ENCODE data around the gene SESN1.
A peak's percentile ranks its signal among the peaks of the same experiment; 100 is the strongest.
"Not testable (repeated sequence)": the region's sequence is repeated elsewhere in the genome, so short reads cannot be mapped to it uniquely, and the experiment has no call there.

SESN1 gene

DNA sequence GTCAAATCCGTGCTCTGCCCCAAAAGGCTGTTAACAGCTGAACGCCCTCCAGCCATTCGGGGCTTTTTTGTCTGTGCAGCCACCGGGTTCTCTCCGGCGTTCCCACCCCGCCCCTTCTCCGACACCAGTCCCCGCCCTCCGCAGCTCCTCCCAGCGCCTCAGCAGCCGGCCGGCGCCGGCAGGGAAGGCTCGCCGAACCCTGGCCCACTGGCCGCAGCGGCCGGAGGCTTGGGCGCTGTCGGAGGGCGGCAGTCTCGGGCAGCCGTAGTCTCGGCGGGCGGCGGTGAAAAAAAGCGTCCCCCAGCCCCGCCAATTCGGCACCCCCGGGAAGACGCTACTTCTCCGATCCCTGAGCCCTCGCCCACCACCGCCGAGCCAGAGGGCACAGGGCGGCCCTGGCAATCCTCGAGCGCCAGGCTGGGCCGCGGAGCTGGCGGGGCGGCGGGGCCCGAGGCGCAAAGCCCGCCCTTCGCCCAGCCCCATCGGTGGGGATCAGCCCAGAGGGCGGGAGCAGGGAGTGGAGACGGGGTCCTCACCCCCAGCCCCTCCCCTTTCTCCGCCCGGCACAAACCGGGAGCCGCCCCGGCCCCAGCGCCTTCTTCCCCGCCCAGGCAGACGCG, at the start of gene SESN1:
SESN1 (minus strand) TSS at position 431 of the 620 bp plus-strand sequence. CDS start 773 bp downstream, outside the sequence.
- DNase-seq, result peak; percentile 80

DNA sequence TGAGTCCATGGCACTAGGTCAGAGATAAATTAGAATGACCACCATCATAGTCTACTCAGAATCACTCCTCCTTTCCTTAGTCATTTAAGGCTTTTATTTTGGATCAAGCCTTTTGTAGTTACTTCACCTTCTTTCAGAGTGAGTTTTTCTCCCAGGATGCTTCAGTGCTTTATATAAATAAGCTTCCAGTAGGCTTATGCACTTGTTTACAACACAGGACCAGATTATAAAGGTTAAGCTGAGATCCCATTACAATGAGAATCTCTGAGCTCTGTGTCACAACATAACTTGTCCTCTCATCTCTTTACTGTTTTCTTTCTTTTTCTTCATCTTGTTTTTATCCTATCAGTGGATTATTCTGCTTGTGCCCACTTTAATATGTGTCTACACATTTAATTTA, 48.5 kb upstream of the SESN1 start:
- no peak for DNase-seq

DNA sequence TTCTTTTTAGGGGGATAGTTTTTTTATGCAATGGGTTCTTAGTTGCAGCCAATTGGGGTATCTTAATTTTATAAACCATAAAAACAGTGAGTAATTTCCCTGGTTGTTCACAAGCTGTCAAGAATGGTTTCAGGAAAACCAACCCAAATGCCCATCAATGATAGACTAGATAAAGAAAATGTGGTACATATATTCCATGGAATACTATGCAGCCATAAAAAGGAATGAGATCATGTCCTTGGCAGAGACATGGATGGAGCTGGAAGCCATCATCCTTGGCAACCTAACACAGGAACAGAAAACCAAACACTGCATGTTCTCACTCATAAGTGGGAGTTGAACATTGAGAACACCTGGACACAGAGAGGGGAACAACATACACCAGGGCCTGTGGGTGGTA, 47.4 kb upstream of the SESN1 start:
- DNase-seq, result not testable (repeated sequence)

DNA sequence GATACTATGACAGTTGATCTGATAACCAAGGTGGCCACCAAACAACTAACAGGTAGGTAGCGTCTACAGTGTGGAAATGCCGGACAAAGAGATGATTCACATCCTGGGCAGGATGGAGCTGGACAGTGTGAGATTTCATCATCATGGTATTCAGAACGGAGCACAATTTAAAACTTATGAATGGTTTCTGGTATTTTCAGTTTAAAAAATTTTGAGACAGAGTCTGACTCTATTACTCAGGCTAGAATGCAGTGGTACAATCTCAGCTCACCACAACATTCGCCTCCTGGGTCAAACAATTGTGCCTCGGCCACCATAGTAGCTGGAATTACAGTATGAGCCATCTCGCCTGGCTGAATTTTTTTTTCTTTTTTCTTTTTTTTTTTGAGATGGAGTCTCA, 44.5 kb upstream of the SESN1 start:
- DNase-seq, result no peak

DNA sequence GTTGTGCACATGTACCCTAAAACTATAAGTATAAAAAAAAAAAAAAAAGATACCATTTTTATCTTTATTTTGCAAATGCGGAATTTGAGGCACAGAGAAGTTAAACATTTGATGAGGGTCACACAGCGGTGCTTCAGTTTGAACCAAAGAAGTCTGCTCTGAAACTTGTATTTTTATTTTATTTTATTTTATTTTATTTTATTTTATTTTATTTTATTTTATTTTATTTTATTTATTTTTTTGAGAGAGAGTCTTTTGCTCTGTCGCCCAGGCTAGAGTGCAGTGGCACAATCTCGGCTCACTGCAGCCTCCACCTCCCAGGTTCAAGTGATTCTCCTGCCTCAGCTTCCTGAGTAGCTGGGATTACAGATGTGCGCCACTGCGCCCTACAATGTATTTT, 41.9 kb upstream of the SESN1 start:
- not testable (repeated sequence) for DNase-seq

DNA sequence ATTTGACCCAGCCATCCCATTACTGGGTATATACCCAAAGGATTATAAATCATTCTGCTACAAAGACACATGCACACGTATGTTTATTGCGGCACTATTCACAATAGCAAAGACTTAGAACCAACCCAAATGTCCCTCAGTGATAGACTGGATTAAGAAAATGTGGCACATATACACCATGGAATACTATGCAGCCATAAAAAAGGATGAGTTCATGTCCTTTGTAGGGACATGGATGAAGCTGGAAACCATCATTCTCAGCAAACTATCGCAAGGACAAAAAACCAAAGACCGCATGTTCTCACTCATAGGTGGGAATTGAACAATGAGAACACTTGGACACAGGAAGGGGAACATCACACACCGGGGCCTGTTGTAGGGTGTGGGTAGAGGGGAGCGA, 41.4 kb upstream of the SESN1 start:
- DNase-seq, result not testable (repeated sequence)

DNA sequence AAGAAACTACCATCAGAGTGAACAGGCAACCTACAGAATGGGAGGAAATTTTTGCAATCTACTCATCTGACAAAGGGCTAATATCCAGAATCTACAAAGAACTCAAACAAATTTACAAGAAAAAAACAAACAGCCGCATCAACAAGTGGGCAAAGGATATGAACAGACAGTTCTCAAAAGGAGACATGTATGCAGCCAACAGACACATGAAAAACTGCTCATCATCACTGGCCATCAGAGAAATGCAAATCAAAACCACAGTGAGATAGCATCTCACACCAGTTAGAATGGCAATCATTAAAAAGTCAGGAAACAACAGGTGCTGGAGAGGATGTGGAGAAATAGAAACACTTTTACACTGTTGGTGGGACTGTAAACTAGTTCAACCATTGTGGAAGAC, 41.0 kb upstream of the SESN1 start:
- DNase-seq, result not testable (repeated sequence)

DNA sequence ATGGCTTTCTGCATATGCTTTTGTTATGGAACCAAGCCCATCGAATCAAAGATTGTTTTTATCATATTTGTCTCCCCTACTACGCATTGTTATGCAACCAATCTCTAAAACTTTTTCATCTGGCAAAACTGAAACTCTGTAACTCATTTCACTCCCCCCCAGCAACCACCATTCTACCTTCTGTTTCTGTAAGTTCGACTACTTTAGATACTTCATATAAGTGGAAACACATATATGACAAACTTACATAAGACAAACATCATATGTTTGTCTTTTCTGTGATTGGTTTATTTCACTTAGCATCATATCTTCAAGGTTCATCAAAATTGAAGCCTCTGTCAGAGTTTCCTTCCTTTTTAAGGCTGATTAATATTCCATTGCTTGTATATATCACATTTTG, 35.4 kb upstream of the SESN1 start:
- DNase-seq, result no peak

DNA sequence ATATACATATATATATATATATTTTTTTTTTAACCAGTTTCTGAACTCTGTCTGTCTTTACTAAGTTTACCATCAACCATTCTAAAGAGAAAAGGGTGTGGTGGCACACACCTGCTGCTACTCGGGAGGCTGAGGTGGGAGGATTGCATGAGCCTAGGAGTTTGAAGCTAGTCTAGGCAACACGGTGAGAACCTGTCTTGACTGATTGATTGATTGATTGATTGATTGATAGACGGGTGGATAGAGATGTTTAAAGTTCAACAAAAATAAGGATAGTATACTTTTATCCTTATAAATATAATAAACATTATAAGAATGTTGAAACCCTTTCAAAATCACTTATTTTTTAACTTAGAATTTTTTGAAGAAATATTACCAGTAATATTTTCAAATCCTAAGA, 30.9 kb upstream of the SESN1 start:
- DNase-seq, result no peak

DNA sequence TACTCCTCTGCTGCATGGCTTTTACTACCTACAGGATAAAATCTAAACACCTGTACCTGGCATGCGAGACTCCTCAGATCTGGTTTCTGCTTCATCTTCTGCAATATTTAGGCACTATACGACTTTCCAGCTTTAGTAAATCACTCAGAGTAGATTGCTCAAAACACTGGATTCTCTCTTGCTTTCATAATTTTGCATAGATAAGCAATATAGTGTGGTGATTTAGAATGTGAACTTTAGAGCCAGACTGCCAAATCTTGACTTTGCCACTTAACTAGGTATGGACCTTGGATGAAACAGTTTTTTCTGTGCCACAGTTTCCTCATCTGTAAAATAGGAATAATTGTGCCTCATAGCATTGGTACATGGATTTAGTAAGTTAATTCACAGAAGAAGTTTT, 29.6 kb upstream of the SESN1 start:
- DNase-seq, result no peak

DNA sequence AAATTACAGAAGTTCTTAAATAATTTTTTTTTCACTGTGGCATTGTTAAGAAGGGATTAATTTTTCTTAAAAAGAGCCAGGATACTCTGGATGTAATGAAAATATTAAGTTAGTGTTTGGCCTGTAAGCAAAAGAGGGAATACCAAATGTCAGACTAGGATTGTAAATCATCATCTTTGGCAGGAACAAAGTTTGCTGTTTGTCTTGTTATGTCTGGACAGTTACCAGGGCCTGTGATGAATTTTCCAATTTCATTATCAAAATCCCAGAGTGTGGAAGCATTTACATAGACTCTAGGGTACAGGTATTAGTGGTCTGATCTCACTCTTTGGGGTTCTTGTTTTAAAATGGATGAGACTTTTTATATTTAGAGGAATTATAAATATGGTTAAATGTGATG, 26.8 kb upstream of the SESN1 start:
- no peak for DNase-seq

DNA sequence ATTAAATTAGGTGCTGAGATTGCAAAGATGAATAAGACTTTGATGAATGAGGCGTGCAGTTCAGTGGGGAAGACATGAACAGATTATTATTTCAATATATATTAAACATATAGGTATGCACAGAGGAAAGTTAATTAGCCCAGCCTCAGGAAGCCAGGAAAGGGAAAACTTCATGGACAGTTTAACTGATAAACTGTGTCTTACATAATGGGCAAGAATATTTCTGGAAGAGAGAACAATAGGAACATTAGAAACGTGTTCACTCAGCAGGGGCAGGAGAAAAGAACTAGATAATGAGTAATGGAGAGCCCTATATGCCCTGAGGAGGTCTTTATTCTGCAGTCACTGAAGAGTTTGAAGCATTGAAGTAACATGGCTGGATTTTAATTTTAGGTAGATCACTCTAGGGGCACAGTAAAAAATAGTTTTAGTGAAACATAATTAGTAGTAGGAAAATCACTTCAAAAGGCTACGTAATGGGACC, 24.3 kb upstream of the SESN1 start:
- no peak for DNase-seq

DNA sequence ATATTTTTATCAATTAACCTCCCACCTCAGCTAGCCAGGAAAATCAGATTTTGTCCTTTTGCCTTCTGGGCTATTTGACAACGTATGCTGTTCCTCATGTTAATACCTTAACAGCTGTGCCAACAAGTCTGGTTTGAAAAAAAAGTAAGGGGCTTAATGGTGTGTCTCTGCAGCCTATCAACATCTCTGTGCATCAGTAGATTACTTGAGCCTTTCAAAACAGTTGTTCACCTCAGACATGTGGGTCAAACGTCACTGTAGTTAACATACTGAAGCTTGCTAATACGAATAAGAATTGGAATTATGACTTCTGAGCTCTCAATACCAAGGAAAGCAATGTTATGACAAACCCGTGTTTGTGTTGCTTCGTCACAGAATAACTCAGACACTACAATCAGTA, 23.7 kb upstream of the SESN1 start:
- no peak for DNase-seq

DNA sequence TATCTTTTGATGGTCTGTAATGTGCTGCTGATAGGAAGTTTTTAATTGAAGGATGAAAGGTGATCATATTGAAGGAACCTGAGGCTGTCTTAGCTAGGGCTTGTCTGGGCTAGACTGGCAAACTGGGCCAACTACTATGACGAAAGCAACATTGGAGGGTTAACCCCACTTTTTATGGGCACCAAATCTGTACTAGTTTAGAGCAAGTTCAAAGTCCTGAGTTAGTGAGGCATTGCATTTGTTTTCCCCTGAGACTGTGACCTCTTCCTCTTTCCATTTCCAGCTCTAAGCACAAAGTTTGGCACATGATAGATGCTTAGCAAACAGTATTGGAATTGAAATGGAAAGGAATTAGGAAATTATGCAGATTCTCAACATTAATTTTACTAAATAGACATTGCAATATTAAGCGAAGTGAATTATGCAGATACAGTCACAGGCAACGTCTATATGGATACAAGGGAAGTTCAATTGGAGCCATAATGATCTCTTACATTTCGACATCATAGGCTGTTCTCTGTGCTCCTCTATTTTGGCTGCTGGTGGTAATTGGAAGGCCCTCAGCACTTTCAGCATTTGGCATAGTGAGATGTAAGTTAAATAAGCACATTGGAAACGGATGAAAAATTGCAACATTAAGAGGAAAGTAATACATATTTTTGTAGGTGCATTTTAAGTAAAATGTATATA, 22.8 kb upstream of the SESN1 start:
- DNase-seq, result no peak

DNA sequence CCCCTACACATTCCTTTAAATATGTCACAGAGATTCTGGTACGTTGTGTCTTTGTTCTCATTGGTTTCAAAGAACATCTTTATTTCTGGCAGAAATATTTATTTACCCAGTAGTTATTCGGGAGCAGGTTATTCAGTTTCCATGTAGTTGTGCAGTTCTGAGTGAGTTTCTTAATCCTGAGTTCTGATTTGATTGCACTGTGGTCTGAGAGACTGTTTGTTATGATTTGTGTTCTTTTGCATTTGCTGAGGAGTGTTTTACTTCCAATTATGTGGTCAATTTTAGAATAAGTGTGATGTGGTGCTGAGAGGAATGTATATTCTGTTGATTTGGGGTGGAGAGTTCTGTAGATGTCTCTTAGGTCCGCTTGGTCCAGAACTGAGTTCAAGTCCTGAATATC, 18.0 kb upstream of the SESN1 start:
- DNase-seq, result not testable (repeated sequence)

DNA sequence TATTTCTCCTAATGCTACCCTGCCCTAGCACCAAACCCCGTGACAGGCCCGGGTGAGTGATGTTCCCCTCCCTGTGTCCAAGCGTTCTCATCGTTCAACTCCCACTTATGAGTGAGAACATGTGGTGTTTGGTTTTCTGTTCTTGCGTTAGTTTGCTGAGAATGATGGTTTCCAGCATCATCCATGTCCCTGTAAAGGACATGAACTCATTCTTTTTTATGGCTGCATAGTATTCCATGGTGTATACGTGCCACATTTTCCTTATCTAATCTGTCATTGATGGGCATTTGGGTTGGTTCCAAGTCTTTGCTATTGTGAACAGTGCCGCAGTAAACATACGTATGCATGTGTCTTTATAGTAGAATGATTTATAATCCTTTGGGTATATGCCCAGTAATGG, 15.0 kb upstream of the SESN1 start:
- not testable (repeated sequence) for DNase-seq

DNA sequence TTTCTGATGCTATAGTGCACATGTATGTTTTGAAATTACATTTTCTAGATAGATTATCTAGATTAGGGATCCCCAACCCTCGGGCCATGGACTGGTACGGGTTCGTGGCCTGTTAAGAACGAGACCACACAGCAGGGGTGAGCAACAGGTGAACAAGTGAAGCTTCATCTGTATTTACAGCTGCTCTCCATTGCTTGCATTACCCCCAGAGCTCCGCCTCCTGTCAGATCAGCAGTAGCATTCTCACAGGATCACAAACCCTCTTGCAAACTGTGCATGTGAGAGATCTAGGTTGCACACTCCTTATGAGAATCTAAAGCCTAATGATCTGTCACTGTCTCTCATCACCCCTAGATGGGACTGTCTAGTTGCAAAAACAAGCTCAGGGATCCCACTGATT, 11.0 kb upstream of the SESN1 start:
- no peak for DNase-seq

DNA sequence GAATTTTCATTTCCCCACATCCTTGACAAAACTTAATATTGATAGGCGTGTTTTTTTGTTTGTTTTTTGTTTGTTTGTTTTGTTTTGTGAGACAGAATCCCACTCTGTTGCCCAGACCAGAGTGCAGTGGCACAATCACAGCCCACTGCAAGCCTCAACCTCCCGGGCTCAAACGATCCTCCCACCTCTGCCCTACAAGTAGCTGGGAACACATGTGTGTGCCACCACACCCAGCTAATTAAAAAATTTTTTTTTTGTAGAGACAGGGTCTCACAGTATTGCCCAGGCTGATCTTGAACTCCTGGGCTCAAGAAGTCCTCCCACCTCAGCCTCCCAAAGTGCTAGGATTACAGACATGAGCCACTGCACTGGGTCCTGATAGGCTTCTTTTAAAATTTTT, 9.9 kb upstream of the SESN1 start:
- DNase-seq, result no peak

DNA sequence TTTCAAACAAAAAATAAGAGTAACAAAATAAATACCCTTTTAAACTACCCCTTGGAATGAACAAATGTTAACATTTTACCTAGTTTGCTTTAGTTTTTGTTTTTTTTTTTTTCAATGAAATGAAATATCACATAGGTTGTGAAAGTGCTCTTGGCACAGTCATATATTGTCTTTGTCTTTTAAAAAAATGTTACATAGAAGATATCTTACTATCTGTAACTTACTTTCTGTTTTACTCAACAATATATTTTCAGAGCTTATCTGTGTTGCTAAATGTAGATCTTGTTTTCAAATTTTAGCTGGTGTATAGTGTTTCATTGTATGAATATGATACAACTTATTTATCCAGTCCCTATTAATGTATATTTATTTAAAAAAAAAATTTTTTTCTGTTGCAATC, 9.3 kb upstream of the SESN1 start:
- no peak for DNase-seq

DNA sequence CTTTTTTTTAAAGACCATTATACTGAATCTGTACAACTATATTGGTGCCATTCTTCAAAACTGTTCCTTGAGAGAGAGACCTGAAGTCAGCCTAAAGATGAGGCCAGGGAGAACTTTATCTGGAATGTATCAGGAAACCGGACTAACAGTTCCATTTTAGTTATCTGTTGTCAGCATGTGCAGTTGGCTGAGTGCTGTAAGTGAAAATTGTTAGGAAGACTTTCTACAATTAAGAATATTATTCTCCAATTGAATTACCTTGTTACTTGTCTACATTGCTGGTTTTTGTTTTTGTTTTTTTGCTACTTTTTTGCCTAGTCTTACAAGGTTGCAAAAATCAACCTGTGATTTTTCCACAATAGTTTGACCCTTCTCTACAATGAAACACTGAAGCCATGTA, 8.1 kb upstream of the SESN1 start:
- DNase-seq, result no peak

DNA sequence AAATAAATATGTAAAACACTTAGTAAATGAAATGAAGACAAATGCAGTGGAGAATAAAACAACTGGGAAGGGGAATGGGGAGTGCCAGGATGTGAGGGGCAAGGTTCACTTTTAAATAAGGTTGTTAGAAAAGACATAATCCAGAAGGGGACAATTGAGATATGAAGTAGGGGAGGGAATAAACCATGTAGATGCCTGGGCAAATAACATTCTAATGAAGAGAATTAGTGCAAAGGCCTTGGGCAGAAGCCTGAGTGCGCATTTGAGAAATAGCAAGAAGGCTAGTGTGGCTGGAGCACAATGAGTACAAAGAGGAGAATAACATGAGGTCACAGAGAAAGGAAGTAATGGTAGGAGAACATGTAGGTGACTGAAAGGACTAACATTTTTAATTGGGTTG, 3.0 kb upstream of the SESN1 start:
- DNase-seq, result no peak

DNA sequence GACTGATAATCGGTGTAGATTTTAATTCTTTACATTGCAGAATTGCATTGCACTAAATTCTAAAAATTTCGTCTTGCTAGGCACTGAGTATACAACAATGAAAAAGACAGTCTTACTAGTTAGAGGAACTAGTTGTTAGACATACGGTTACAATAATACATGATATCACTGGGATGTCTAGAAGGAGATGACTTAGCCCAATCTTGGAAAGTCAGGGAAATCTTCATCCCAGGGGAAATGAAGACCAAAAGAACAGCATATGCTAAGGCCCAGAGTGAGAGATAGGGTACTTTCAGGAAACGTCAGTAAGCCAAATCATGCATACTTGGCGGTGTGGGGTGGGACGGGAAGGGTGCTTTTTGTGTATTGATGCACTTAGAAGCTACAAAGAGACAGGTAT, 1.6 kb upstream of the SESN1 start:
- DNase-seq, result no peak

DNA sequence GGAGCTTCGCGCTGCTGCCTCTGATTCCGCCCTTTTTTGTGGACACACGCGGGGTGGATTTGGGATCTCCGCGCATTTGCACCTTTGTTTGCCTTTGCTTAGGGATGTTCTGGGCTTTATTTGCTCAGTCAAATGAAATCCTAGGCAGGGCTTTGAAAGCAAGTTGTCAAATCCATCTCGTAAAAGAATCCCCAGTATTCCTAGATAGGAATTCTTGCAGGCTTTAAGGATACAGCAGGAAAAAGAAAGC, 1.1 kb upstream of the SESN1 start:
- DNase-seq, result no peak

DNA sequence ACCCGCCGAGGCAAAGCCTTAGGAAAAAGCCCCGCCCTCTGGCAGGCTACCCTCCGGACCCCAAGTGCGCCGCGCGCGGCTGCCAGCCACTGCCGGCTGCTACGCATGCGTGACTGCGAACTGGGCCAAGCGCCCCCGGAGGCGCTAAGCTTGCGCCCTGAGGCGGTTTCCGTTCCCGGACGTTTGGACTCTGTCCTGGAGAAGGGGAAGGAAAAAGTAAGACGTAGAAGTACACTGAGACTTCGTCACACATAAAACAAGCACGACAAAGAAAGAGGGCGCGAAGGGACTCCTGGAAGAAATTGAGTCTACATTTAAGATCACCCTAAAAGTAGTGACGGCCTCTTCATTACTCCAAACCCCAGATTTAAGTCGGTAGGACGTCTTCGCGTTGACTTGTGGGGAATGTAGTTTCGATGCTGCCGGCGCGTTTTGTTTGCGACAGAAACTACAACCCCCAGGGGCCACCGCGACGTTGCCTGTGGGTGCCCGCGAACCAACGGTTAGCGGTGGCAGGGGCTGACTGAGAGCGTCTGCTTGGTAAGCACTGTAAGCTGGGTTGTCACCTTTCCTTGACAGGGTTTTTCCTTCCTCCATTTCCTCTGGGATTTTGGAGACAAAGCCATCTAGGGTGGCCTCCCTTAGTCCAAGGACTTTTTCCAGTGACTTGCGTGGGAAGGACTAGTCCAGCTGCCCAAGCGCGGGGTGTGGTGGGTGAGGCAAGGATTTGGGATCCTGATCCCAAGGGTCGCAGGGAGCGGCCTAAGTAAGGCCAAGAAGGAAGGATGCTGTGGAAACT, 589 bp upstream of the SESN1 start, which contains the start of gene CEP57L1:
CEP57L1 (plus strand) TSS at position 472 of the 799 bp plus-strand sequence. CDS start 49,715 bp downstream, outside the sequence.
- peak; percentile 97 for DNase-seq
